HG03565 (cell line): ENCODE results near the gene GPS1.

ENCODE experiments used
- ATAC-seq: cut with Tn5 transposase; IDR thresholded peaks from one replicate; pipeline ENCODE4 v1.9.1; 2021; ENCODE audit warnings: mild to moderate bottlenecking, moderate library complexity; ENCODE audit not compliant: unreplicated experiment

GPS1 gene

GRCh38 chr17:82014432-82014831, 37.3 kb upstream of the GPS1 start:
- no peak for ATAC-seq

- ATAC-seq: no peak
Measured at GRCh38 chr17:82014971-82015310, 36.8 kb upstream of the GPS1 start.

DNA sequence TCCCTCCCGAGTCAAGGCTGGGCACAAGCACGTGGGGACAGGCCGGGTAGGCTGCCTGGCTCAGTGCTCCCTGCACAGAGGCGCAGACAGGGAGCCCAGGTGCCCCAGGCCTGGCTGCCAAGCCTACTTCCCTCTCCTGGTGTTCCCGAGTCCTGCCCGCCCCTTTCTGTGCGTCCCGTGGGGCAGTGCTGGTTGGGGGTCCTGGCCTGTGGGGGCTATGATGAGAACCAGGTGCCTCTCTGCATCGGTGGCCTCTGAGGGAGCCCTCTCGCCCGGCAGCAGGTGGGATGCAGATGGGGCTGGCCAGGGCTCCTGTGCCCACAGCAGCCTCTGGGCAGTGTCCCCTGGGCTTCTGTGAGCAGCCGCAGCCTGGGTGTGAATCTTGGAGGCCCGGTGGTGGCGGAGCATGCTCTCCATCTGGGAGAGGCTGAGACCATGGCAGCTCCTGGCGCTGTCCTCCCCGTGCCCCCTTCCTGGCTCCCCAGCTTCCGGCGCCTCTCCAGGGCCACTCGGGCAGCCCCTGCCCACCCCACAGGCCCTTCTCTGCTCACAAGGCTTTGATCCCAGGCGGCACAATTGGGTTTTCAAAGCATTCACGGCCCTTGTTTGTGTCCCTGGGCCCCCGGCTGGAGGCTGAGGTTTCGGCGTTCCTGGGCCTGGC, 36.3 kb upstream of the GPS1 start:
- no peak for ATAC-seq

DNA sequence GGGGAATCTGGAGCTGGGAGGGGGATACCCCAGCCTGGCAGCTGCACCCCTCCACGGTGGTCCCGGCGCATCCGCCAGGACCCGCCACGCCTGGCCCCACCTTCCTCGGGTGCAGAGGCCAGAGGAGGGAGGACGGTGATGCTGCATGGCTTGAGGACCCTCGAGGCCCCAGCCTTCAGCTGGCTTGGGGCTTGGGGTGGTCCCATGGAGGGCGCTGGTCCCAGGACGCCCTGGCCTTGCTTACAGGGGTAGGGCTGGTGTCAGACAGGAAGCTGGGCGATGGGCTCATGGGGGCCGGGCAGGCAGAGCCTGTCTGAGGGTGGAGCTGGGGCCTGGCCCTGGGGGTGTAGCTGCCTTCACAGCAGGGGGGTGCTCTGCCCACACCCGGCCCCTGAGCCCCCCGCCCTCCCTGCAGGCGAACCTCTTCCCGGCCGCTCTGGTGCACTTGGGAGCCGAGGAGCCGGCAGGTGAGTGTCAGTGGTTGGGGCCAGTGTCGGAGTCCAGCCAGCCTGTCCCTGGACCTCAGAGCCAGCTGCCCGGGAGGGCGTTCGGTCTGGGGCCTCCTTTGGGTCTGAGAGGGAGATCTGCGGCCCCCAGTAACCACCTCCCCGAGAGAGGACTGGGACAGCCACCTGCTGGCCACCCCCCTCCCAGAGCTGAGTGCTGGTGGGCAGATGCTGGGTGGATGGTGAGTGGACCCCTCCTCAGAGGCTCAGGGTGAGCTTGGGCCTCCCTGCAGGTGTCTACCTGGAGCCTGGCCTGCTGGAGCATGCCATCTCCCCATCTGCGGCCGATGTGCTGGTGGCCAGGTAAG, 35.4 kb upstream of the GPS1 start:
- ATAC-seq: no peak

DNA sequence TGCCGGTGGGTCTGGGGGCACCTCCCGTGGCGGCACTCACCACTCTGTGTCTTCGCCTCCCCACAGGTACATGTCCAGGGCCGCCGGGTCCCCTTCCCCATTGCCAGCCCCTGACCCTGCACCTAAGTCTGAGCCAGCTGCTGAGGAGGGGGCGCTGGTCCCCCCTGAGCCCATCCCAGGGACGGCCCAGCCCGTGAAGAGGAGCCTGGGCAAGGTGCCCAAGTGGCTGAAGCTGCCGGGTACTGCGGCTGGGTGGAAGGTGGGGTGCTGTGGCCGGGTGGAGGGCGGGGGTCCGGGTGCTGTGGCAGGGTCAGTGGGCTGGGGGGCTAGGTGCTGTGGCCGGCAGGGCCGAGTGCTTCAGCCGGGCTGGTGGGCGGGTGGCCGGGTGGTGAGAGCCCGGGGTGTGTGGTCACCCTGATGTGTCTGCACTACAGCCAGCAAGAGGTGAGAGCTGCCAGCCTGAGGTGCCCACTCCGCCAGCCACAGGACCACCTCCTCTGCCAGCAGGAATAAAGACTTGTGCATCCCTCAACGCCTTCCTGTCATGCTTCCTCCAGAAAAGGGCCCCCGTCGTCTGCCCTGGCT, 34.7 kb upstream of the GPS1 start:
- ATAC-seq: no peak

DNA sequence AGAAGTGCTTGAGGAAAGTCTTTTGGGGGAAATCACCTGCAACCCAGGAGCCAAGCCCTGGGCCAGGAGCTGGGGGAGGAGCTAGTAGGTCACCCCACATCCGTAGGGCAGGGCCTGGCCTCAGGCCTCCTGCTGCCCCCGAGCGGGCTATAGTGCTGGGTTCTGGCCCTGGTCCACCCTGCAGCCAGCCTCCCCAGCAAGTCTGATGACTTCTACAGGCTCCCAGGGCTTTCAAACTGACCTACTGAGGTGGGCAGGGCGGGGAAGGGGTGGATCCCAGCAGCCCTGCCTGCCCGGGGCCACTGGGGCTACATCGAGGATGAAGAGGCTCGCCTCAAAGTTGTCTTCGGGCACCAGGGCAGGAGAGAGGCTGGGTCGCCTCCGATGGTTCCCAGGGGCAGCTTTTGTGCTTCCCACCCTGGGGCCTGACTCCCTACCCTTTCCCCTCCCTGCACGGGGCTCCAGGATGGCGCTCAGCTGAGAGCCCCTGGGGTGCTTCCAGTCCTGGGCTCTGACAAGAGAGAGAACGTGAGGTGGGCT, 34.0 kb upstream of the GPS1 start:
- no peak for ATAC-seq

DNA sequence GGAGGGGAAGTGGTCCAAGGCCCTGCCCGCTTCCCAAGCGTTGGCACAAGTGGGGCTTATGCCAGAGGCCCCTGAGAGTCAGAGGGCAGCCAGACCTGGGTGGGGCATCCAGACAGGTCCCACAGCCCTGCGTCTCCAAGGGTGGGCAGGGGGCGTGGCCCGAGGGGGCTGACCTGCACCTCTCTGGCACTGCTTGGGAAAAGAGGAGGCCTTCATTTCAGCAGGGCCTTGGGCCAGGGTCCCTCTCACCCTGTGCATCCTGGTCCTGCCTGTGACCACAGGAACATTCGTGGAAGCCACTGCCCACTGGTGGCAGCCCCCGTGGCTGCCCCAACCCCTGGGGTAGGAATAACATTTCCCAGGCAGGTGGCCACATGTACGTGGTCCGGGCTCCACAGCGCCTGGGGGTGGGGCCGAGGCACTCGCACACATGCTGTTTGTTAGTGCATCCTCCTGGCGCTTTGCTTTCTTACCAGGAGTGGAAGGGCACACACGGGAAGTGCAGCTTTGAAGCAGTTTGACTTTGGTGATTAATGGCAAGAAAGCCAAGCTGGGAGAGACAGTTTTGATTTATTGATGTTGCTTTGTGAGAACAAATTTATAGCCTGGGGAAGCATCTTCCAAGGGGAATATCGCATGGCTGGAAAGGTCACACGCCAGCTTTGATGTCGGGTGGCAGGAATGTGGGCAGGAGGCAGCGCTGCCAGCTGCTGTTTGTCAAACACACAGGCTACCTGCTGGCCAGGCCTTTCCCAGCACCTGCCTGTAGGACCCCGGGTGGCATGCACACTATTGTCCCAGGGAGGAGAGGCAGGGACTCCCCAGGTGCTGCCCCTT, 33.3 kb upstream of the GPS1 start:
- ATAC-seq: no peak

GRCh38 chr17:82018989-82019689, 32.6 kb upstream of the GPS1 start:
- ATAC-seq: no peak

DNA sequence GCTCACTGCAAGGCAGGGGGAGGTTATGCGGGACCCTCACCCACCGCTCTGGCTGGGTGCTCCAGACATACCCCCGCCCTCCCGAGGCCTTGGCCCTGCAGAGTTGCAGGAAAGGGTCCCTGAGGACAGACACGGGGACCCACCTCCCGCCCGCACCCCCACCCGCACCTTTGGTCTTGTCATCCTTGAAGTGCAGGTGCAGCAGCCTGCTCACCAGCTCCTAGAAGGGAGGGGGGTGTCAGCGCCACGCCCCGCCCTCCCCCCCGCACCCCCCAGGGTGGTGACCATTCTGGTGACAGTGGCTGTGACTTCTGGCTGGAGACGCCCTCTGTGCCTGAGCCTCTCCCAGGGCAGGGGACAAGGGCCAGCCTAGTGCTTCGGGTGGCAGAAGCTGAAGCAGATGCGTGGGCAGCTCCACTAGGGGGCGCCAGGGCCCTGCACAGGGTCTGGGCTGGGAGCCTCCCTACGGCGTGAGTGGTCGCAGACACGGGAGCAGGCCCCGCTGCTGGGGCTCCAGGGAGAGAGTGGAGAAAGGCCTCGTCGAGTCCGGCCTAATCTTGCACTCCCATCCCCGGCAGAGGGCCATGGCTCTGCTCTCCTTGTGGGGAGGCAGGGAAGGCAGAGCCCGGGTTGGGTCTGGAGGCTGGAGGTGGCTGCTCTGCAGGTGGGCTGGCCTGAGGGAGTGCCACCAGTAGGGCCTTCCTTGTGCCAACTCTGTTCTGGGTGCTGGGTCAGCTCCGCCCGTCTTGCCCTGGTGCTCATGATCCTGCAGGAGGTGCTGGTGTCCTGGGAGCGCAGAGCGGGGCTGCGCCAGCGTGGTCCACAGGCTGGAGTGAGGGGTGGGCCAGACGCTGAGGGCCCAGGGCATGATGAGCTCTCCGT, 31.8 kb upstream of the GPS1 start:
- no peak for ATAC-seq

DNA sequence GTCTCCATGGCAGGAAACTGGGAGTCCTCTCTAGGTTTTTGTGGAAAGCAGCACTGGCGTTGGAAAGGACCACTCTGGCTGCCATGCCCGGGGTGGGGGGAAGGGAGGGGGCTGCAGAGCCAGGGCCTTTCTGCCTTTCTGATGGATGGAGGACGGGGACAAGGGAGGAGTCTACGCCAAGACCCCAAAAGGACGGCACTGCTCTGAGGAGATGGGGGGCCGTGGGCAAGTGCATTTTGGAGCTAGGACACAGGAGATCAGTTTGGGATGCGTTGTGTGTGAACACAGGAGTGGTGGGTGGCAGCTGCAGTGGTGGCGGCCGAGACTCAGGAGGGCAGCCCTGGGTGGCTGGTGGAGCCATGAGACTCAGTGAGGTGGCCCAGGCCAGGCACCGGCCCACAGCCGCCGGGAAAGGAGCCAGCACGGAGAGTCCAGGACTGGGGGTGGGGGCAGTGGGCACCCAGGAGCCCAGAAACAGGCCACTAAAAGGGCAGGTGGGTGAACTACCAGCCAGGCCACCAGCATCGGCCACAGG, 31.1 kb upstream of the GPS1 start:
- no peak for ATAC-seq

GRCh38 chr17:82021107-82021899, 30.4 kb upstream of the GPS1 start:
- no peak for ATAC-seq

DNA sequence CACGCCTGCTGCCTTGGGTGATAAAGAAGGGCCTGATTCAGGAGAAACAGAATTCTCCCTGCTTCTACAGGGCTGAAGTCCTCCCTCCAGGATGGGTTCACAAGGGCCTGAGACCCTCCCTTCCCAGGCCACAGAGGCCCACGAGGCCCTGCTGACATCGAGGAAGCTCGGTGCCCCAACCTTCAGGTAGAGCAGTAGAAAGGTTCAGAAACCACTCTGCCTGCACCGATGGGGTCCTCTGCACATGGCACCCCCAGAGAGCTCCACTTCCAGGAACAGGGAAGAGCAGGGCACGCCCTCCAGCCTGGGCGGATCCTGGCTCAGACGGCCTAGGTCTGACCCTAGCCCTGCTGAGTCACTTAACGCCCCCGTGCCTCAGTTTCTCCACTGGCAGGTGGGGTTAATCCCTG, 29.8 kb upstream of the GPS1 start:
- no peak for ATAC-seq

- peak; percentile 9 for ATAC-seq
Measured at GRCh38 chr17:82022310-82022980, 29.3 kb upstream of the GPS1 start, which contains the start of gene CENPX. Gene CENPX, minus strand, starts transcription at chr17:82022878. Its CDS starts 17 bp downstream, at chr17:82022861.

- peak; percentile 71 for ATAC-seq
Measured at GRCh38 chr17:82022981-82023446, 28.7 kb upstream of the GPS1 start, which contains the start of gene LRRC45. Gene LRRC45, plus strand, starts transcription at chr17:82023305. Its CDS starts 339 bp downstream, at chr17:82023644.

DNA sequence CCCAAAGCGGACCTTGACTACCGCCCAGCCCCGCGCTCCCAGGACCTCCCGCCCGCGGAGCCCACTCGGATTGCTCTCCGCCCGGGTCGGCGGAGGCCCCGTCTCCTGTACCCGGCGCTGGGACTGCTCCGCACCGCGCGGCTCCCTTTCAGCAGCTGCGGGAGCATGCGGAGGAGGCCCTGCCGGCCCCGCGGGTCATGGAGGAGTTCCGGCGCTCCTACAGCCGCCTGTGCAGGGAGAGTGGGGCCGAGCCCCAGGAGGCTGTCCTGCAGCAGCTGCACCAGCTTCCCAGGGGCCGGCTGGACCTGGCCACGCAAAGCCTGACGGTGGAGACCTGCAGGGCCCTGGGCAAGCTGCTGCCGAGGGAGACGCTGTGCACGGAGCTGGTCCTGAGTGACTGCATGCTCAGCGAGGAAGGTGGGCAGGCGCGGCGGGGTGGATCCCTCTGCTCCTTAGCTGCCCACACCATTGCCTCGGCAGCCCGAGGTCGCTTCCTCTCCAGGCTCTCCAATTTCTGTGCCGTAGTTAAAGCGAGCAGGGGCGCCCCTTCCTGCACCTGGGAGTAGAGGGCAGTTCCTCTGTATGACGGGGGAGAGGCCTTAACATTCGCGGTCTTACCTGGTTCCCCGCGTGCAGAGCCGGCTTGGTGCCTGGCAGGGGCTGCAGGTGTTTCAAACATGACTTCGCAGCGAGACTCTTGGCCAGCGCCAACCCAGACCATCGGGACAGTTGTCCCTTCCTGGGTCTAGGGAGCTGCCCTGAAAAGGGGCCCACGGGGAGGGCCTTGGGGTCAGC, 28.1 kb upstream of the GPS1 start:
- ATAC-seq: peak; percentile 7

GRCh38 chr17:82024859-82025258, 26.8 kb upstream of the GPS1 start:
- no peak for ATAC-seq
